Muscle layer of duodenum (tissue), 2 donors: ENCODE data around the gene TNK2.
"Not testable (repeated sequence)": the region's sequence is repeated elsewhere in the genome, so short reads cannot be mapped to it uniquely, and the experiment has no call there.

Experiments used
- H3K27ac ChIP-seq: one replicate; pipeline ENCODE4 v1.7.0; 2013; ENCODE audit warnings: mild to moderate bottlenecking, low read length
- H3K27me3 ChIP-seq: one replicate; pipeline ENCODE4 v1.7.0; 2013; ENCODE audit warnings: low read depth, mild to moderate bottlenecking, control low read depth, low read length
- H3K36me3 ChIP-seq, 2 donors: one replicate each; pipeline ENCODE4 v1.7.0; 2013; ENCODE audit warnings: low read length in 2 of 2, control low read depth in 1 of 2, mild to moderate bottlenecking in 1 of 2; ENCODE audit not compliant: insufficient read depth in 2 of 2, control insufficient read depth in 1 of 2
- H3K4me1 ChIP-seq, 2 donors: one replicate each; pipeline ENCODE4 v1.7.0; 2013; ENCODE audit warnings: low read length in 2 of 2, mild to moderate bottlenecking in 2 of 2, control low read depth in 1 of 2, moderate library complexity in 1 of 2; ENCODE audit not compliant: insufficient read depth in 2 of 2, control insufficient read depth in 1 of 2
- H3K4me3 ChIP-seq, 2 donors: one replicate each; pipeline ENCODE4 v1.7.0; 2013; ENCODE audit warnings: low read length in 2 of 2, low read depth in 1 of 2, mild to moderate bottlenecking in 1 of 2
- H3K9me3 ChIP-seq, 2 donors: one replicate each; pipeline ENCODE4 v1.7.0; 2013; ENCODE audit warnings: low read length in 2 of 2, control low read depth in 1 of 2, mild to moderate bottlenecking in 1 of 2; ENCODE audit not compliant: control insufficient read depth in 1 of 2
- donor health status: healthy.

The TNK2 gene

DNA sequence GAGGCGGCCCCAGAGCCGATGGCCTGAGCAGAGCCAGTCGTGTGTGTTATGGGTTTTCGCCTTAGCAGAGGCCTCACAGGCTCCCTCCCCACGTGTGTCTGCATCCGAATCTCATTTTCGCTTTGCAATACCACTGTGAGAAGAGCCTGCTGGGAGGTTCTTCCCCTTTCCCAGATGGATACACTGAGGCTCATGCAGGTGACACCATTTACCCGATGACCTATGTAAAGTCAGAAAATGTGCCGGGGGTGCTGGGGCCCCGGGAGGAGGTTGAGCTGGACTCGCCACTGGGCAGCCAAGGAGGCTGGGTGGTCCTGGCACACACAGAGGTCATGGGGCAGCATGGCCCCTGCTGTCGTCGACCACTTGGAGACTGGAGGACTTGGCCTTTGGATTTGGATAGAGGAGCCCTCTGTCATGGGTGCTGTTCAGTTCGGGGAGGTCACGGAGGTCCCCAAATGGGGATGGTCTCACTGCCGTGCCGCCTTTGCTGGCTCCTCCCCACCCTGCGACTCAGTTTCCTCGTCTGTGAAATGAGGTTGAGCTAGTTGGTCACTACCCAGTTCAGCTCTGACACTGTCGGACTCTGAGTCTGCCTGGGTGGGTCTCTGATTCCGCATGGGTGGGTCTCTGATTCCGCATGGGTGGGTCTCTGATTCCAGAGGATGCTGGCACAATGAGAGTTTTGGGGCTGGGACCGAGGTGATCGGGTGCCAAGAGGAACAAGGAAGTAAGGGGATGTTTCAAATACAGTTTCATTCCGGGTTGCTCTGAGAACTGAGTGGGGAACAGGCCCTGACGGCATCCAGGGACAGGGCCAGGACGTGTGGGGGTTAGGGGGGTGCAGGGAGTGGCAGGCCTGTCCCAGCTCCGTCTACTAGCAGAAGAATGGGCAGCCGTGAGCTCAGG lies 73.4 kb downstream of the TNK2 start:
- Histone ChIP-seq H3K4me1 (no peaks in the 10 kb centered on the region), H3K27me3 (no peaks in the 10 kb centered on the region), H3K9me3 (no peaks in the 10 kb centered on the region), H3K27ac (no peak overlapping the region), H3K36me3 (no peaks in the 10 kb centered on the region), H3K4me3 (no peak overlapping the region)

DNA sequence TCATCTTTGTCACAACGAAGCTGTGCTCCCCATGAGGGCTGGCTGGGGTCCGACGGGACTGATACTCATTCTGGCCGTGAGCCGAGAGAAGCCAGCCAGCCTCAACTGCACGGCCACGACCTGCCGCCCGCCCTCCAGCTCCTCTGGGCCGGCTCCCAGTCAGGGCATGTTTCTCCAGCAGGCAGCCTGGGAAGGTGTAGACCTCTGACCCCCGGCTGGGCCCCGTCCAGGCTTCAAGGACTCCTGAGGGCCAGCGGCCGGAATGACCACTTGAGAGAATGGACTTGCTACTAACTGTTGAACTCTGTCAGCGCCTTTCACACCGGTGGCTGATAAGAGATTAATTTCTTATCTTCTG lies 78.5 kb downstream of the TNK2 start:
- no peak overlapping the region for H3K27ac ChIP-seq
- H3K9me3 ChIP-seq, result no peaks in the 10 kb centered on the region
- no peaks in the 10 kb centered on the region for H3K4me1 ChIP-seq
- H3K4me3 ChIP-seq, result no peak overlapping the region
- no peaks in the 10 kb centered on the region for H3K27me3 ChIP-seq
- no peaks in the 10 kb centered on the region for H3K36me3 ChIP-seq

DNA sequence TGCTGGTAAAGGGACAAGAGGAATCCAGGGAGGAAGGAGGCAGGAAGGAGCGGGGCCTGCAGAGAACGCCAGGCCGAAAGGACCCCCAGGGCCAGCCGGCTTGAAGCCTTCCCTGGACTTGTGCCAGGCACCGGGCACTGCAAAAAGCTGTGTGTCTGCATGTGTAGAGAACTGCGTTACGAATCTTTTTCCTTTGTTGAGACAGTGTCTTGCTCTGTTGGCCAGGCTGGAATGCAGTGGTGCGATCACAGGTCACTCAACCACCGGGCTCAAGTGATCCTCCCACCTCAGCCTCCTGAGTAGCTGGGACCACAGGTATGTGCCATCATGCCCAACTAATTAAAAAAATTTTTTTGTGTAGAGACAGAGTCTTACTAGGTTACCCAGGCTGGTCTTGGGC lies 79.6 kb downstream of the TNK2 start:
- Histone ChIP-seq H3K4me3 (no peak overlapping the region), H3K9me3 (no peaks in the 10 kb centered on the region), H3K27me3 (no peaks in the 10 kb centered on the region), H3K36me3 (no peaks in the 10 kb centered on the region), H3K4me1 (no peaks in the 10 kb centered on the region), H3K27ac (no peak overlapping the region)

DNA sequence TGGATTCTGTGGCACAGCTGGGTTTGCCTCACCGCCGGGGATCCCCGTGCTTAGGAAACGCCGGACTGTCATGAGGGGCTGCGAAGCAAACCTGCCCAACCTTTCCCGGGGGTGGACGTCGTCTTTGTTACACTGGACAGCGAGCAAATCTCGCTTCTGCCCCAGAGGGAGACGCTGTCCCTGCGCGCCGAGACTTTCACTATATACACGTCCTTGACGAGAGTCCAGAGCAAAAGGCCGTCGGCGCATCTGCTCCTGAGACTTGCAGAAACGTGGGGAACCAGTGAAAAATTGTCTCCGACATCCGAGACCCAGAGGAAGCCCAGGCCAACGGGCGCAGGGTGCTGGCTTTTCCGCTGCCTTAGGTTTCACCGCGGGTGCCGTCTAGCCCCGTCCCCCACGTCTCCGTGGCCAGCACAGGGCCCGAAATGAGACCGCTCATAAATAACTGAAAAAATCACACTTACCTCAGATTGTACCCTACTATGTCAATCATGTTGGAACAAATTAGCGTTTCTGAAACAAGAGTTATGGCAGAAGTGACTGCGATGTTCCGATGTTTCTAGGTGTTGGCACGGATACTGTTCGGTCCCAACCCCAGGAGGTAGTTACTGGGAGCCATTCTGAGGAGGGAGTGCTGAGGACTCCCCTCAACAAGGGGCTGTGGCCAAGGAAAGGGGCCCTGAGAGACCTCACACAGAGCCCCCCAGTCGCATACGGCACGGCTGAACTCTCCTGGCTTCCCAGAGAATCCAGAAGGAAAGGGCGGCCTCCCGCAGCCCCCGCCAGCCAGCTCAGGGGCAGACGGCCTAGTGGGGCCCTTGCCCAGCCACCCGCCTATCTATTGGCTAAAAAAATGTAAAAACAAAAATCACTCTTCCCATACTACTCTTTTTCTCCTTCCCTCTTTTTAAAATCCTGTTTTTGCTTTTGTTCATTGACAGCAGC lies 82.2 kb downstream of the TNK2 start:
- Histone ChIP-seq H3K36me3 (no peaks in the 10 kb centered on the region), H3K27me3 (peaks cover 5% of the 10 kb centered on the region), H3K4me3 (no peak overlapping the region), H3K4me1 (no peaks in the 10 kb centered on the region), H3K9me3 (no peaks in the 10 kb centered on the region), H3K27ac (no peak overlapping the region)

DNA sequence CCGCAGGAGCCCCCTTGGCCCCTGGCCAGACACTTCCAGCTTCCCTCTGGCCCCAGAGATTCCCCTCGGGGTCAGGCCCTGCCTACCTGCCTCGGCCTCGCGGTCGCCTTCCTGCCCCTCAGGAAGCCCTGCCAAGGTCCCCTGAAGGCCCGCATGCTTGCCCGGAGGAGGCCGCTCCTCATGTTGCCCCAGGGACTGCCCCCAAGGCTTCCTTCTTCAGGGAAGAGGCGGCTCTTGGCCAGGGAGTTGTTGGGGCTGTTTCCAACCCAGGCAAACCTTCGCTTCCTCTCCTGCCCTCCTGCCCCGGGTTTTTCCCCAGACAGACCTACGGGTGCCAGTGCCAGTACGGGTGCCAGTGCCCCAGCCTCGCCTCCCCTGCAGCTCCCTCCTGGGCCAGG lies 83.2 kb downstream of the TNK2 start:
- H3K9me3 ChIP-seq, result no peaks in the 10 kb centered on the region
- no peaks in the 10 kb centered on the region for H3K4me1 ChIP-seq
- H3K27ac ChIP-seq, result no peak overlapping the region
- H3K36me3 ChIP-seq, result no peaks in the 10 kb centered on the region
- no peak overlapping the region for H3K4me3 ChIP-seq
- peaks cover 5% of the 10 kb centered on the region for H3K27me3 ChIP-seq

DNA sequence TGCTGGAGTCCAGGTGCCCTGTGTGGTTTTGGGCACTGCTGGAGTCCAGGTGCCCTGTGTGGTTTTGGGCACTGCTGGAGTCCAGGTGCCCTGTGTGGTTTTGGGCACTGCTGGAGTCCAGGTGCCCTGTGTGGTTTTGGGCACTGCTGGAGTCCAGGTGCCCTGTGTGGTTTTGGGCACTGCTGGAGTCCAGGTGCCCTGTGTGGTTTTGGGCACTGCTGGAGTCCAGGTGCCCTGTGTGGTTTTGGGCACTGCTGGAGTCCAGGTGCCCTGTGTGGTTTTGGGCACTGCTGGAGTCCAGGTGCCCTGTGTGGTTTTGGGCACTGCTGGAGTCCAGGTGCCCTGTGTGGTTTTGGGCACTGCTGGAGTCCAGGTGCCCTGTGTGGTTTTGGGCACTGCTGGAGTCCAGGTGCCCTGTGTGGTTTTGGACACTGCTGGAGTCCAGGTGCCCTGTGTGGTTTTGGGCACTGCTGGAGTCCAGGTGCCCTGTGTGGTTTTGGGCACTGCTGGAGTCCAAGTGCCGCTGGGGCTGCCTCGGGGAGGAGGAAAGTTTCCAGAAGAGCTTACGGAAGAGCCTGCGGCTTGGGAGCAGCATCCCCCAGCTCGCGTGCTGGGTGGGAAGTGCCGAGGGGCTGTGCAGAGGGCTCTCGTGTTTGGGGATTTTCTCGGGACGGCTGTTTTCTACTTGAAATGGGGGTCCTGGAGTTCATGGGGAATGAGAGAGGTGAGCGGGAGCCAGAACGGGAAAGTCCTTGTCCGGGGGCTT lies 83.7 kb downstream of the TNK2 start:
- H3K27me3 ChIP-seq, H3K4me1 ChIP-seq, H3K27ac ChIP-seq, H3K9me3 ChIP-seq, H3K4me3 ChIP-seq, H3K36me3 ChIP-seq: not testable (repeated sequence)

DNA sequence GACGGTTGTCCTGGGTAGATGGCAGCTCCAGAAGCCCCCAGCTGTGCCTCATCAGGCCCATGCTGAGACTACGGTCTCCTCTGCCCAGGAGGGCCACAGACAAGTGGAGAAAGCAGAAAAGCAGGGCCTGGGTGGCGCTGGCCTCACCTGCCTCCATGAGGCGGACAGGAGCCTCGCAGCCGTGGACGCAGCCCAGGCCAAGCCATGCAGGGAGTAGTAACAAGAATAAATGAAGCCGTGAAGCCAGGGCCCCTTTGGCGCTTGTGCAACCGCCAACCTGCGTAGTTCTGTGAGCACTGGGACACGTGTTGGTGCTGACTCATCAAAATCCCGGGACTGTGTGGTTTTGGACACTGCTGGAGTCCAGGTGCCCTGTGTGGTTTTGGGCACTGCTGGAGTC lies 84.4 kb downstream of the TNK2 start:
- H3K27ac ChIP-seq, result no peak overlapping the region
- peaks cover 5% of the 10 kb centered on the region for H3K27me3 ChIP-seq

DNA sequence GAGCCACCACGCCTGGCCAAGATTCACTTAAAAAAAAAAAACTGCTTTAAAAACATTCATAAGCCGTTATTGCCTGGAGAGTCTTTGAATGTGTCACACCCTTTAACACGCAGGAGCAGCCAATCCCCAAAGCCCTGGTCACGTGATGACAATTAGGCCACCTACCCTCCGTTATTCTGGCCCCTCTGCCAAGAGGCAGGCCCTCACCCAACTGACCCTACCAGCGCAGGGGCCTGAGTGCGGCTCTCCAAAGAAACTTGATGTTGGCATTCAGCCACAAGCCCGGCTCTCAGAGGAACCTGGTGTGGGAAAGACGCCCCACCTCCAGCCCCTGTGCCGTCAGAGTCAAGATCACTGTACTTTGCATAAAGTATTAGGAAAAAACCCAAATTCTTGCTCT lies 85.1 kb downstream of the TNK2 start:
- Histone ChIP-seq H3K27ac (no peak overlapping the region), H3K4me3 (no peak overlapping the region), H3K4me1 (no peaks in the 10 kb centered on the region), H3K27me3 (peaks cover 5% of the 10 kb centered on the region), H3K36me3 (no peaks in the 10 kb centered on the region), H3K9me3 (no peaks in the 10 kb centered on the region)

More for the DNA sequence above, 84.4 kb downstream of the TNK2 start:
- Histone ChIP-seq H3K4me1 (no peaks in the 10 kb centered on the region), H3K36me3 (no peaks in the 10 kb centered on the region), H3K4me3 (no peak overlapping the region), H3K9me3 (no peaks in the 10 kb centered on the region)

DNA sequence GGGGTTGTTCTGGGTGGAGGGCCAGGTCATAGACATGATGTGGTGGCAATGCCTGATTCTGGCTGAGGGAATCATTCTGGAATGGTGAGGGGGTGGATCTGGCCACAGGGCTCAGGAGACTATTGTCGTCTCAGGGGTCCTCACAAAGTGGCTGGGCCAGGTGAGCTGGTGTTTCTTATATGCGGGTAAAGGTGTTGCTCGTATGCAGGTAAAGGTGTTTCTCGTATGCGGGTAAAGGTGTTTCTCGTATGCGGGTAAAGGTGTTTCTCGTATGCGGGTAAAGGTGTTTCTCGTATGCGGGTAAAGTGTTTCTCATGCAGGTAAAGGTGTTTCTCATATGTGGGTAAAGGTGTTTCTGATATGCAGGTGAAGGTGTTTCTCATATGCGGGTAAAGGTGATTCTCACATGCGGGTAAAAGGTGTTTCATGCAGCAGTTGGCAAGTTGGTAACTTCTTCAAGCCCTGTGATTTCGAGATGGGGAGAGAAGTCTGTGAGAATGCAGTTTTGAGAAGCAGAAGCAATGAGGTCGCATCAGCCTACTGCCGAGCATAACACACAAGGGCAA lies 86.1 kb downstream of the TNK2 start:
- Histone ChIP-seq H3K27me3 (peaks cover 5% of the 10 kb centered on the region), H3K4me3 (no peak overlapping the region), H3K27ac (no peak overlapping the region), H3K9me3 (no peaks in the 10 kb centered on the region), H3K4me1 (no peaks in the 10 kb centered on the region), H3K36me3 (no peaks in the 10 kb centered on the region)

DNA sequence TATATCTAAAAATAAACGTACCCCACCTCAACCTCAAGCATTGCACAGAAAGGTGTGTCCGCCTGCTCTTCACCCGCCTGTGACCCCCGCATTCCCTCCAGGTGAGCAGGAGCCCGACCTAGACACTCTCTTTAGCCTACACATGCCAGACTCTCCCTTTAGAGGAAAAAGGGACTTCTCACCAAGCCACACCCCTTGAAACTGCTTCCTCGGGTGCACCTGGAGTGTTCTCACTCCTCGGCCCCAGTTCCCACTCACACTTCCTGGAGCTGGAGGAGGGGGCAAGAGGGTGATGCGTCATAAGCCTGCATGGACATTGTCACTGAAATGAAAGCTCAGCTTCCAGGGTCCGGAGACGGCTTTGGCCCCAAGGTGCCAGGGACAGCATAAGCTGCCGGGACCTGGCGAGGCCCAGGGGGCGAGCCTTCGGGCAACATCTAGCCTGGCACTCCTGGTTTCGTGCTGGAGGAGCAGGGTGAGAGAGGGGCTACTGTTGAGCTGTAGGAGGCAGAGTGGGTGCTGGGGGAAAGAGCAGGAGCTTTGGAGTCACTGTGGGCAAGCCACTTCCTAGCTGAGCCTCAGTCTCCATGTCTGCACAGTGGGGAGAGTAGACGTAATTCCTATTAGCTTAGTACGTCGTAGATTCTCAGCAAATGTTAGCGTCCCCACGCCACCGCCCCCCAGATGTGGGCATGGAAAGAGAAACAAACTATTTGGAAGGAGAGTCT lies 86.8 kb downstream of the TNK2 start:
- Histone ChIP-seq H3K36me3 (no peaks in the 10 kb centered on the region), H3K4me3 (no peak overlapping the region), H3K9me3 (no peaks in the 10 kb centered on the region), H3K4me1 (no peaks in the 10 kb centered on the region), H3K27me3 (peaks cover 5% of the 10 kb centered on the region), H3K27ac (no peak overlapping the region)
